GM18870 (cell line): Measurements from ENCODE around the gene GDPD5.

ENCODE experiments used
- ATAC-seq: cut with Tn5 transposase; IDR thresholded peaks from one replicate; pipeline ENCODE4 v1.9.1; 2021; ENCODE audit warnings: moderate library complexity; ENCODE audit not compliant: unreplicated experiment

Gene GDPD5

GRCh38 chr11:75525433-75526191 is at the start of gene GDPD5:
Gene GDPD5 (minus strand): TSS chr11:75525941. CDS start chr11:75477735, 48,206 bp downstream.
- ATAC-seq, result peak; percentile 34

- ATAC-seq, result no peak
Observed at GRCh38 chr11:75574698-75575602, 49.2 kb upstream of the GDPD5 start.

- no peak for ATAC-seq
Observed at GRCh38 chr11:75572744-75573143, 47.0 kb upstream of the GDPD5 start.

GRCh38 chr11:75571625-75572024 is 45.9 kb upstream of the GDPD5 start:
- ATAC-seq, result no peak

- no peak for ATAC-seq
Observed at GRCh38 chr11:75570559-75571139, 44.9 kb upstream of the GDPD5 start.

- no peak for ATAC-seq
Observed at GRCh38 chr11:75568616-75569219, 43.0 kb upstream of the GDPD5 start.

- ATAC-seq, result no peak
Observed at GRCh38 chr11:75567971-75568370, 42.2 kb upstream of the GDPD5 start.

GRCh38 chr11:75566763-75567279 is 41.1 kb upstream of the GDPD5 start:
- ATAC-seq, result no peak

- ATAC-seq, result no peak
Observed at GRCh38 chr11:75565916-75566762, 40.4 kb upstream of the GDPD5 start.

GRCh38 chr11:75565221-75565814 is 39.6 kb upstream of the GDPD5 start:
- ATAC-seq, result no peak

- no peak for ATAC-seq
Observed at GRCh38 chr11:75563978-75564552, 38.3 kb upstream of the GDPD5 start.

GRCh38 chr11:75563501-75563977 is 37.8 kb upstream of the GDPD5 start:
- ATAC-seq, result no peak

GRCh38 chr11:75562836-75563484 is 37.2 kb upstream of the GDPD5 start:
- peak; percentile 3 for ATAC-seq

- peak; percentile 76 for ATAC-seq
Observed at GRCh38 chr11:75562048-75562835, 36.5 kb upstream of the GDPD5 start, which contains the start of gene SERPINH1. Gene SERPINH1 (plus strand): TSS chr11:75562253. CDS start chr11:75566350, 4,097 bp downstream.

GRCh38 chr11:75561426-75562047 is 35.8 kb upstream of the GDPD5 start:
- no peak for ATAC-seq

GRCh38 chr11:75560644-75561043 is 34.9 kb upstream of the GDPD5 start:
- ATAC-seq, result no peak
